Endothelial cell of umbilical vein (primary cell): Measurements from ENCODE around the gene UNC5A. TPM values are rescaled to one million over a fixed set of nuclear protein-coding genes. Genes with fewer than 3 reads are reported as not detected.
A peak's percentile ranks its signal among the peaks of the same experiment; 100 is the strongest.

Source experiments
- BruUV-seq: library from RNA; stranded (reverse); fragments of 400-500 nt; replicated peaks from 2 replicates; lab custom pipeline; 2021; lab: Mats Ljungman, UMichigan
- CTCF ChIA-PET: fragments of 300-600, 350-600 bp; sonication (Branson Sonifier 250); formaldehyde crosslinking; loops from one replicate; lab custom pipeline; 2021; ENCODE audit warnings: antibody characterized with exemption, inconsistent platforms; lab: Charles Lee
- POLR2A ChIA-PET: fragments of 300-600, 350-600 bp; sonication (Branson Sonifier 250); formaldehyde crosslinking; loops from one replicate; lab custom pipeline; 2021; ENCODE audit warnings: antibody characterized with exemption, inconsistent platforms; lab: Charles Lee
- DNase-seq: peaks from one replicate; pipeline ENCODE4 v3.0.0-alpha.2; 2011; ENCODE audit warnings: low read depth, low spot score
- FAIRE-seq: peaks from 2 replicates; lab custom pipeline; 2011; peaks lifted over from hg19 to GRCh38; lab: Jason Lieb, UNC
- H2AFZ ChIP-seq: 2 replicates; pipeline ENCODE4 v1.6.0; 2012; ENCODE audit warnings: low read depth, low read length, control low read depth, inconsistent platforms
- H3K27ac ChIP-seq: 2 replicates; pipeline ENCODE4 v1.5.1; 2011; ENCODE audit warnings: low read depth, mild to moderate bottlenecking, control low read depth, low read length, moderate library complexity; ENCODE audit not compliant: insufficient read depth
- H3K27me3 ChIP-seq, 2 experiments: 2 replicates each; pipeline versions ENCODE4 v1.6.0 to v1.6.1; 2011; ENCODE audit warnings: low read length in 2 of 2, mixed read lengths in 1 of 2; ENCODE audit not compliant: control insufficient read depth in 2 of 2, insufficient read depth in 2 of 2
- H3K36me3 ChIP-seq, 2 experiments: 2 replicates in 1 of 2; 3 replicates in 1 of 2; pipeline ENCODE4 v1.5.1; 2011; ENCODE audit warnings: low read length in 2 of 2, mild to moderate bottlenecking in 1 of 2, moderate library complexity in 1 of 2; ENCODE audit not compliant: control insufficient read depth in 2 of 2, insufficient read depth in 2 of 2; ENCODE audit errors: extremely low read depth in 1 of 2
- H3K4me1 ChIP-seq: 3 replicates; pipeline ENCODE4 v1.5.1; 2011; ENCODE audit warnings: mild to moderate bottlenecking, low read length; ENCODE audit not compliant: control insufficient read depth, insufficient read depth; ENCODE audit errors: extremely low read depth
- H3K4me2 ChIP-seq: 2 replicates; pipeline ENCODE4 v1.6.1; 2011; ENCODE audit warnings: low read length, control low read depth, mixed read lengths; ENCODE audit not compliant: insufficient read depth
- H3K4me3 ChIP-seq, 3 experiments: fragments of 200-600 bp in 1 of 3; sonication (generic), shearing (Covaris generic) in 1 of 3; replicated peaks in 1 of 3; 2 replicates each; pipeline ENCODE4 v1.5.1; 2011 to 2016; ENCODE audit warnings: control low read depth in 3 of 3, low read length in 3 of 3, mild to moderate bottlenecking in 2 of 3, inconsistent platforms in 1 of 3, low read depth in 1 of 3, moderate library complexity in 1 of 3; ENCODE audit not compliant: insufficient read depth in 1 of 3
- H3K79me2 ChIP-seq: 2 replicates; pipeline ENCODE4 v1.6.0; 2012; ENCODE audit warnings: low read length, inconsistent platforms; ENCODE audit not compliant: control insufficient read depth, insufficient read depth
- H3K9ac ChIP-seq: replicated peaks from 2 replicates; pipeline ENCODE3; 2011; ENCODE audit warnings: low read length, control low read depth; ENCODE audit not compliant: insufficient read depth; ENCODE audit errors: extremely low read depth
- H3K9me1 ChIP-seq: replicated peaks from 3 replicates; pipeline ENCODE4 v1.6.0; 2011; ENCODE audit warnings: mild to moderate bottlenecking, low read length; ENCODE audit not compliant: control insufficient read depth, insufficient read depth; ENCODE audit errors: extremely low read depth
- H3K9me3 ChIP-seq: replicated peaks from 2 replicates; pipeline ENCODE4 v1.5.1; 2012; ENCODE audit warnings: low read length, inconsistent platforms; ENCODE audit not compliant: control insufficient read depth, insufficient read depth
- H4K20me1 ChIP-seq: replicated peaks from 2 replicates; pipeline ENCODE3; 2011; ENCODE audit warnings: mild to moderate bottlenecking, low read length; ENCODE audit not compliant: control insufficient read depth, insufficient read depth; ENCODE audit errors: extremely low read depth
- CTCF ChIP-seq, 2 donors: IDR thresholded peaks; 1 replicate in 1 of 2; 2 replicates in 1 of 2; pipeline ENCODE4 v1.5.1; 2011; ENCODE audit warnings: low read length in 2 of 2, mild to moderate bottlenecking in 2 of 2, moderate library complexity in 2 of 2, control low read depth in 1 of 2, inconsistent platforms in 1 of 2, low read depth in 1 of 2; ENCODE audit not compliant: insufficient read depth in 1 of 2; ENCODE audit errors: extremely low read depth in 1 of 2
- JUN ChIP-seq: IDR thresholded peaks from 2 replicates; pipeline ENCODE4 v1.6.1; 2011; ENCODE audit warnings: borderline replicate concordance, low read depth; ENCODE audit not compliant: insufficient read length, insufficient read depth
- POLR2AphosphoS5 ChIP-seq: IDR thresholded peaks from 2 replicates; pipeline ENCODE4 v1.6.1; 2012; ENCODE audit warnings: low read depth, mild to moderate bottlenecking, control low read depth, low read length, moderate library complexity; ENCODE audit not compliant: insufficient read depth
- dilution Hi-C: fragments of 300-500 bp; cut with MboI; formaldehyde crosslinking; loops from one replicate; pipeline ENCODE4 v1.15.0; 2019; ENCODE audit warnings: low sequenced_read_pairs; ENCODE audit not compliant: extremely low pct_ligation_motif_present
- intact Hi-C: fragments of 100-400 bp; cut with micrococcal nuclease; formaldehyde crosslinking; loops from one replicate; pipeline ENCODE4 v1.10.0; 2022
- polyA plus RNA-seq, 4 experiments: library from polyadenylated mRNA; depleted of rRNA in 3 of 4; stranded (reverse) in 3 of 4; unstranded in 1 of 4; fragments of >200 nt; gene quantifications; 2 replicates each; pipeline versions ENCODE4 v1.2.1 to v1.2.3, GENCODE V29; 2011 to 2012; ENCODE audit warnings: missing spikeins in 1 of 4
- total RNA-seq: library from RNA; stranded (reverse); gene quantifications from 2 replicates; pipeline ENCODE4 v1.2.3, GENCODE V29; 2021

The UNC5A gene
- total and polyA plus RNA-seq, 2 donors (not counting 3 experiments of a cell fraction or from before 2014, with no cell fraction given) = 0.08 to 0.22 TPM

GRCh38 chr5:176812269-176813259 lies 2.2 kb downstream of the UNC5A start:
- Histone ChIP-seq H3K4me1 (peaks cover 3% of the 10 kb centered on the region), H3K4me3 (no peak overlapping the region), H3K79me2 (no peaks in the 10 kb centered on the region), H4K20me1 (no peaks in the 10 kb centered on the region), H3K9me3 (no peaks in the 10 kb centered on the region), H3K9ac (no peak overlapping the region), H3K36me3 (no peaks in the 10 kb centered on the region), H3K27ac (no peak overlapping the region), H3K9me1 (no peaks in the 10 kb centered on the region), H2AFZ (no peak overlapping the region), H3K27me3 (peaks cover 29 to 35% of the 10 kb centered on the region in 2 experiments), H3K4me2 (no peak overlapping the region)
- DNase-seq (peak; percentile 30), FAIRE-seq (peak; percentile 63)
- intact Hi-C loops (loop anchor here (2.0 kb wide), 1 partner anchor 146 kb away; no protein-coding TSS in a partner anchor), dilution Hi-C loops (no loop called here)
- TF ChIP-seq CTCF (IDR thresholded peaks at IDR 0.05; ENCODE audit: extremely low read depth in 1 of 2, insufficient read depth in 1 of 2, low read depth in 1 of 2, low read length in 2 of 2) = peak; percentile 52 to 85
- no peak for TF ChIP-seq POLR2AphosphoS5
- no peak for TF ChIP-seq JUN
- BruUV-seq = no TSS peak
- ChIA-PET CTCF (interaction anchor here (1.0 to 3.4 kb wide), 3 partner anchors 24 to 299 kb away, joined by 3 to 15 read pairs (median 12); no protein-coding TSS in a partner anchor), POLR2A (no interaction called here)
